Subcutaneous preadipocyte (primary cell): Measurements from ENCODE around the gene LPAR6. TPM values are rescaled to one million over a fixed set of nuclear protein-coding genes. Genes with fewer than 3 reads are reported as not detected.

Source experiments
- small RNA-seq: library from RNA; depleted of rRNA; stranded (forward); fragments of <200 nt; gene quantifications from one replicate; pipeline ENCODE3, GENCODE V24; 2012
- total RNA-seq: library from RNA; depleted of rRNA; stranded (reverse); fragments of >200 nt; gene quantifications from 2 replicates; pipeline ENCODE4 v1.2.3, GENCODE V29; 2012

LPAR6 gene, protein sequence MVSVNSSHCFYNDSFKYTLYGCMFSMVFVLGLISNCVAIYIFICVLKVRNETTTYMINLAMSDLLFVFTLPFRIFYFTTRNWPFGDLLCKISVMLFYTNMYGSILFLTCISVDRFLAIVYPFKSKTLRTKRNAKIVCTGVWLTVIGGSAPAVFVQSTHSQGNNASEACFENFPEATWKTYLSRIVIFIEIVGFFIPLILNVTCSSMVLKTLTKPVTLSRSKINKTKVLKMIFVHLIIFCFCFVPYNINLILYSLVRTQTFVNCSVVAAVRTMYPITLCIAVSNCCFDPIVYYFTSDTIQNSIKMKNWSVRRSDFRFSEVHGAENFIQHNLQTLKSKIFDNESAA
- total RNA-seq: 4.0 and 4.1 TPM in 2 replicates

DNA sequence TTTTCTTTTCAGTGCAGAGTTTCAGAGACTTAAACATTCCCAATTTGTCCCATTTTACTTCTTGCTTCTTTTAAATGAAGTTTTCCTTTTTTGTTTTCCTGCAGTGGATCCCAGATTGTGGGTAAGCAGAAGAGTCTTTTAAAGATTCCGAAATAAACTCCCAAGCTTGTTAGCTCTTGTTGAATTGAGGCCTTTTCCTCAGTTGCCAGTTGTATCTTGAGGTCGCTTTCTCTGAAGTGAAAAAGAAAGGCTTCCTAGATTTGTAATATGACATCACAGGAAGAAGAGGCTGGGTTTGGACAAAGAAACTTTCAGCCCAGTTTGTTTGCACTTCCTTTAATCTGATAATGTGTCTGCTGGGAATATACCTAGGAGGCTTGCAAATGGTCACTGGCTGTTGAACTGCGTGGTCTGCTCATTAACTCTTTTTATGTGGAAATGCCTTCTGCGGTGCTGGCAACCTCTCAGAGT, at the start of gene LPAR6:
Gene LPAR6 (minus strand): TSS at position 233 of the 471 bp plus-strand sequence. CDS start 690 bp downstream, outside the sequence.

Small RNA genes within 50 kb of the gene (small RNA-seq; reads per million reads assigned to genes)
- gene RF00017: not detected

Other genes starting within 250 kb of the LPAR6 start
- gene ITM2B, start 179.9 kb downstream of the LPAR6 start, total RNA-seq: 56.5 and 63.2 TPM in 2 replicates
- 17.6 and 26.4 TPM in 2 replicates for gene RB1, start 109.4 kb downstream of the LPAR6 start, total RNA-seq
- 3.9 and 5.1 TPM in 2 replicates for gene RCBTB2, start 120.0 kb upstream of the LPAR6 start, total RNA-seq
- gene CYSLTR2, start 240.8 kb upstream of the LPAR6 start, total RNA-seq: not detected in 2 replicates